Posterior cingulate gyrus (tissue), 11 donors: ENCODE data around the gene TARS1.
"Not testable (repeated sequence)": the region's sequence is repeated elsewhere in the genome, so short reads cannot be mapped to it uniquely, and the experiment has no call there.

Source experiments
- DNase-seq, 10 donors: peaks; one replicate each; pipeline versions ENCODE4 v3.0.0 to v3.0.0-alpha.2; 2020 to 2021; ENCODE audit warnings: mixed read lengths in 3 of 10
- intact Hi-C: fragments of 100-400 bp; cut with DNase I; formaldehyde crosslinking; loops from one replicate; pipeline ENCODE4 v1.15.1; 2023

TARS1 gene

DNA sequence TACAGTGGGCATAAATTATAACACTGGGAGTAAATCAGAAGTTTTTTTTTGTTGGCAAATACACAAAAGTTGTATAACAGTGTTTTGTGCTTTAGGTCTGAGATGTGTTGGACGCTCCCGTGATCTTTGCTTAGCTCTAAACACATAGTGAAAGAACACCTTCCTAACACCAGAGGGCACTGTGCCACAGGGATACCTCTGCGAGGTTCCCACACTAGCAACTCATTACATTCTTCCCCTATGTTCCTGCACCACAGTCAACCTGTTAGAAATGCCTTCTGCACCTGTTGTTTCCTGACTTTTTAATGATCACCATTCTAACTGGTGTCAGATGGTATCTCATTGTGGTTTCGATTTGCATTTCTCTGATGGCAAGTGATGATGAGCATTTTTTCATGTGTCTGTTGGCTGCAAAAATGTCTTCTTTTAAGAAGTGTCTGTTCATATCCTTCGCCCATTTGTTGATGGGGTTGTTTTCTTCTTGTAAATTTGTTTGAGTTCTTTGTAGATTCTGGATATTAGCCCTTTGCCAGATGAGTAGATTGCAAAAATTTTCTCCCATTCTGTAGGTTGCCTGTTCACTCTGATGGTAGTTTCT lies 4.8 kb upstream of the TARS1 start:
- intact Hi-C loops: not testable (repeated sequence)
- peak in 8 of 10 donors; percentile 36 to 88 (median 68) for DNase-seq

DNA sequence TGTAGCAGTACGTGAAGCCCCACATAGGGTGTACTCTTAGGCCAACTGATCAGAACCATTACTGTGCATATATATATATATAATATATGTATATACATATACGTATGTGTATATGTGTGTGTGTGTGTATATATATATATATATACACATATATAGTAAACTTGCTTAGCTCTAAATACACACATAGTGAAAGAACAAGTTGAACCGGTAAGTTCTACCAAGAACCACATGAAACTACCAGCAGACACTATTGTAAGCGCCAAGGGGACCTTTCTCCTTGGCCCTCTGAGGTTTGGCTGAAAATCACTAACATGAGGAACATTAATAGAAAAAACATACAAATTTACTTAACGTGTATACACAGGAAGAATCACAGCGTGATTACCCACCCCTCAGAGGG lies 1.8 kb upstream of the TARS1 start:
- intact Hi-C loops: no loop called here
- no peak for DNase-seq

GRCh38 chr5:33439905-33440481 lies 772 bp upstream of the TARS1 start:
- intact Hi-C loops: loop anchor here (2.0 to 10.0 kb wide), 3 partner anchors 155 to 567 kb away; partner anchors contain the start of gene AMACR
- DNase-seq: no peak

- DNase-seq: peak in 5 of 10 donors; percentile 3 to 73 (median 14)
- intact Hi-C loops: loop anchor here (2.0 to 10.0 kb wide), 3 partner anchors 153 to 566 kb away; partner anchors contain the start of gene AMACR
Observed at GRCh38 chr5:33441241-33442177, 744 bp downstream of the TARS1 start.

- no peak for DNase-seq
- intact Hi-C loops: loop anchor here (5.0 to 10.0 kb wide), 2 partner anchors 150 to 563 kb away; partner anchors contain the start of gene AMACR
Observed at GRCh38 chr5:33444542-33444941, 3.8 kb downstream of the TARS1 start.

GRCh38 chr5:33445798-33446197 lies 5.0 kb downstream of the TARS1 start:
- no peak for DNase-seq
- intact Hi-C loops: loop anchor here (10.0 kb wide), 1 partner anchor 149 kb away; no protein-coding TSS in a partner anchor

GRCh38 chr5:33448118-33448517 lies 7.4 kb downstream of the TARS1 start:
- no peak for DNase-seq

DNA sequence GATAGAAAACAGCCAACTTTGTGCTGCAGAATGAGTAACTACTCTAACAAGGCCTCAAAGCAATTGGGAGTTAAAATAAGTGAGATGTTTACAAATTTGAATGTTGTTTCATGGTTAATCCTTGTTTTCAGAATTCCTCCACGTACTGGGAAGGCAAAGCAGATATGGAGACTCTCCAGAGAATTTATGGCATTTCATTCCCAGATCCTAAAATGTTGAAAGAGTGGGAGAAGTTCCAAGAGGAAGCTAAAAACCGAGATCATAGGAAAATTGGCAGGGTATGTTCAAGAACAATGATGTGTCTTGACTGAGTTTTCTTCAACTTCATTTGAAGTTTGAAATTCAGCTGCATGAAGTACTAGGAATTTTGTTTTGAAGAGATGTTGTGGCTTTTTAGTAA lies 16.4 kb downstream of the TARS1 start:
- DNase-seq: no peak
- intact Hi-C loops: no loop called here

More at GRCh38 chr5:33448118-33448517, 7.4 kb downstream of the TARS1 start:
- intact Hi-C loops: loop anchor here (10.0 kb wide), 1 partner anchor 147 kb away; no protein-coding TSS in a partner anchor

- DNase-seq: no peak
- intact Hi-C loops: no loop called here
Observed at GRCh38 chr5:33457817-33458216, 17.1 kb downstream of the TARS1 start.

- DNase-seq: no peak
- intact Hi-C loops: no loop called here
Observed at GRCh38 chr5:33460210-33460609, 19.4 kb downstream of the TARS1 start.

DNA sequence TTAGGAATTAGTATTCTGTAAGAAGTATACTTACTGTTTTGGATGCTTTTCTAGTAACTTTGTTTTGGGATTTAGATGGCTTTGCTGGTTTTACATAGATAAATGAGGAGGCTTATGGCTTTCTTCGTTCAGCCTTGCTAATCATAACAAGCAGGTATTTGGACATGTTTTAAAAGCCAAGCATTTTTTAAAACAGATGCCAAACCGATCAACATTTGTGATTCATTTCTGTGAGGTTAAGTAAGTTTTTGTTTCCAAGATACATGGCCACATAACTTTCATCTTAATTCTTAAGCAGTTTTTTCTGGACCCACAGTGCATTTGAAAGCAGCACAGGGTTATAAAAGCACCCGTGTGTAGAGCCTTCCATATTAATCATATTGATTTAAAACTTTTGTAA lies 21.7 kb downstream of the TARS1 start:
- intact Hi-C loops: no loop called here

DNA sequence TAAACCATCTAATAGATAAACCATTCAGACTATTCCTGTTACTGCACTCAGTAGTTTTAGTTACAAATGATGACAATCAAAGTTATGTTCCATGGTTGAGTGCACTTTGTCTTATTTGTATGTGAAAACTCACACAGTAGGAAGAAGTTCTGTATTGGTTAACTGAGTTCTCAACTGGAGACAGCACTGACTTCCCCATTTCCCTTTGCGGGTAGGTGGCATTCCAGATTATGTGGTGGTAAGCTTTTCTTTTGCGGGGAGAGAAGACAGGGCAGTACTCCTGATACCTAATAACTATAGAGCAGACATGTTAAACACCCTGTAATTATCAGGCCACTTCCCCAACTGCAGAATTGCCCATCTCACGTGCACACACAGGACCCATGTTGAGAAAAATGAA lies 24.4 kb downstream of the TARS1 start:
- intact Hi-C loops: no loop called here
- DNase-seq: no peak

More for the DNA sequence above, 21.7 kb downstream of the TARS1 start:
- no peak for DNase-seq

DNA sequence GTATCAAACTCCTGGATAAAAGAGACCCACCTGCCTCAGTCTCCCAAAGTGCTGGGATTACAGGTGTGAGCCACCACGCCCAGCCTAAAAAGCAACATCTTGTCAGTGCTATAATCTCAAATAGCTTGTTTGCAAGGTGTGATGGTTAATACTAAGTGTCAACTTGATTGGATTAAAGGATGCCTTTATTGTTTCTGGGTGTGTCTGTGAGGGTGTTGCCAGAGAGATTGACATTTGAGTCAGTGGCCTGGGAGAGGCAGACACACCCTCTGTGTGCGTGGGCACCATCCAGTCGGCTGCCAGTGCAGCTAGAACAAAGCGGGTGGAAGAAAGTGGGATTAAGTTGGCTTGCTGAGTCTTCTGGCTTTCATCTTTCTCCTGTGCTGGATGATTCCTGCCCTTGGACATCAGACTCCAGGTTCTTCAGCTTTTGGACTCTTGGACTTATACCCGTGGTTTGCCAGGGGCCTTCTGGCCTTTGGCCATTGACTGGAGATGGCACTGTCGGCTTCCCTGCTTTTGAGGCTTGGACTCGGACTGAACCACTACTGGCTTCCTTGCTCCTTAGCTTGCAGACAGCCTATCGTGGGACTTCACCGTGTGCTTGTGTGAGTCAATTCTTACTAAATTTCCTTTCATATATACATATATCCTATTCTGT lies 28.1 kb downstream of the TARS1 start:
- no peak for DNase-seq
- intact Hi-C loops: no loop called here

GRCh38 chr5:33470544-33470943 lies 29.8 kb downstream of the TARS1 start:
- DNase-seq: peak in 1 of 10 donors; percentile 20
- intact Hi-C loops: loop anchor here (2.0 kb wide), 1 partner anchor 464 kb away; no protein-coding TSS in a partner anchor

GRCh38 chr5:33472805-33473409 lies 32.1 kb downstream of the TARS1 start:
- intact Hi-C loops: no loop called here
- DNase-seq: no peak

GRCh38 chr5:33474004-33474403 lies 33.2 kb downstream of the TARS1 start:
- no peak for DNase-seq
- intact Hi-C loops: no loop called here

GRCh38 chr5:33474931-33475499 lies 34.2 kb downstream of the TARS1 start:
- no peak for DNase-seq
- intact Hi-C loops: no loop called here

DNA sequence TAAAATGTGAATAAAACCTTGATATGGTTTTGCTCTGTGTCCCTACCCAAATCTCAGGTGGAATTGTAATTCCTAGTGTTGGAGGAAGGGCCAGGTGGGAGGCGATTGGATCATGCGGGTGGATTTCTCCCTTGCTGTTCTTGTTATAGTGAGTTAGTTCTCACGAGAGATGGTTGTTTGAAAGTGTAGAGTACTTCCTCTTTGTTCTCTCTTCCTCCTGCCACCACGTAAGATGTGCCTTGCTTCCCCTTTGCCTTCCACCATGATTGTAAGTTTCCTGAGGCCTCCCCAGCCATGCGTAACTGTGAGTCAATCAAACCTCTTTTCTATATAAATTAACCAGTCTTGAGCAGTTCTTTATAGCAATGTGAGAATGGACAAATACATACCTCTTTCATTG lies 34.9 kb downstream of the TARS1 start:
- DNase-seq: no peak
- intact Hi-C loops: no loop called here

- DNase-seq: no peak
- intact Hi-C loops: no loop called here
Observed at GRCh38 chr5:33476992-33477391, 36.2 kb downstream of the TARS1 start.

- intact Hi-C loops: no loop called here
- no peak for DNase-seq
Observed at GRCh38 chr5:33477816-33478215, 37.1 kb downstream of the TARS1 start.
